ENCODE data around the gene SPHK1. TPM values are rescaled to one million over a fixed set of nuclear protein-coding genes. Genes with fewer than 3 reads are reported as not detected.

Gene SPHK1
- total RNA-seq, 2 donors from 2014 or later = 6.4 to 16.8 TPM

DNA sequence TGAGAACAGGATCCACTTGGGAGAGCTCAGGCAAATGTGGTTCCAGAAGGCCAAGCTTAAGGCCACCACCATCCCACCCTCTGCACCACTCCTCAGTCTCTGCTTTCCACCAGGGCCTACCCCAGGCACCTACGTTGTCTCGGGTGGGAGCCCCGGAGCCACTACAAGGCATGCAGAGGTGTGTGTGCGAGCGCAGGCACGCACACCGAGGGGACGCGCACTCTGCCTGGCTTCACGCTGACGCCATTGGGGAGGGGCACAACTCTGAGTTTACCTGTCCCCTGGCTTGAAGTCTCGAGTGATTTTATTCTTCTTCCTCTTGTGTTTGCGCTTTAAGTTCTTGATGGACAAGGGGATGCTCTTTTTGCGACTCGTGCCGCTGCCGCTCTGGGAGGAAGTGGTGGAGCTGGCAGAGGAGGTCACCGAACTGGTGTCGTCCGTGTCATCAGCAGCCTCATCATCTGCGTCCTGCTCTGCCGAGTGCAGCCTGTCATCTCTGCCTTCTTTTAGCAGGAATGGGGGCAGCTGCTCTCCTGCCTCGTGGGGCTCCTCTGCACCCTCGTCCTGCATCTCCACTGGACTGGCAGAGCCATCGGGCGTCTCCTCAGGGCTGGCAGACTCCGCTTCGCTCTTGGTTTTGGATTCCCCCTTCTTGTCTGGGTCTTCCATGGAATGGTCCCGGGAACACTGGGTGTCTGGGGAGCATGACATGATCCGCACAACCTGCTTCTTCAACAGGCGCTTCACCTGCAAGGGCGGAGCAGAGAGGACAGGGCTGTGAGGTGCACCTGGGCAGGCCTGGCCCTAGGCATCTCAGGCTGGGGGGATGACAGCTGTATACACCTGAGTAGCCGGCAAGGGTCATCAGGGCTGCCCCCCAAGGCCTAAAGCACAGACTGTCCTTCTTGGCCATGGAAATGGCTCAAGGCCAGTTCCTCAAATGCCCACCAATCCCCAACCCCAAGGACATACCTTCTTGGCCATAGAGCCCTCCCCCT, 15.1 kb downstream of the SPHK1 start:
- peaks cover 0 to 7% of the 10 kb centered on the region in 2 donors for H3K4me1 ChIP-seq
- no peak overlapping the region for H3K27ac ChIP-seq
- TF ChIP-seq, protein P1, sequence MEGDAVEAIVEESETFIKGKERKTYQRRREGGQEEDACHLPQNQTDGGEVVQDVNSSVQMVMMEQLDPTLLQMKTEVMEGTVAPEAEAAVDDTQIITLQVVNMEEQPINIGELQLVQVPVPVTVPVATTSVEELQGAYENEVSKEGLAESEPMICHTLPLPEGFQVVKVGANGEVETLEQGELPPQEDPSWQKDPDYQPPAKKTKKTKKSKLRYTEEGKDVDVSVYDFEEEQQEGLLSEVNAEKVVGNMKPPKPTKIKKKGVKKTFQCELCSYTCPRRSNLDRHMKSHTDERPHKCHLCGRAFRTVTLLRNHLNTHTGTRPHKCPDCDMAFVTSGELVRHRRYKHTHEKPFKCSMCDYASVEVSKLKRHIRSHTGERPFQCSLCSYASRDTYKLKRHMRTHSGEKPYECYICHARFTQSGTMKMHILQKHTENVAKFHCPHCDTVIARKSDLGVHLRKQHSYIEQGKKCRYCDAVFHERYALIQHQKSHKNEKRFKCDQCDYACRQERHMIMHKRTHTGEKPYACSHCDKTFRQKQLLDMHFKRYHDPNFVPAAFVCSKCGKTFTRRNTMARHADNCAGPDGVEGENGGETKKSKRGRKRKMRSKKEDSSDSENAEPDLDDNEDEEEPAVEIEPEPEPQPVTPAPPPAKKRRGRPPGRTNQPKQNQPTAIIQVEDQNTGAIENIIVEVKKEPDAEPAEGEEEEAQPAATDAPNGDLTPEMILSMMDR (IDR thresholded peaks at IDR 0.05) = no peak
- DNase-seq (ENCODE audit: low spot score) = no peak
- no peaks in the 10 kb centered on the region for H3K27me3 ChIP-seq
- peaks cover 79% of the 10 kb centered on the region for H3K36me3 ChIP-seq
- no peaks in the 10 kb centered on the region for H3K9me3 ChIP-seq
- no peak overlapping the region for H3K4me3 ChIP-seq

DNA sequence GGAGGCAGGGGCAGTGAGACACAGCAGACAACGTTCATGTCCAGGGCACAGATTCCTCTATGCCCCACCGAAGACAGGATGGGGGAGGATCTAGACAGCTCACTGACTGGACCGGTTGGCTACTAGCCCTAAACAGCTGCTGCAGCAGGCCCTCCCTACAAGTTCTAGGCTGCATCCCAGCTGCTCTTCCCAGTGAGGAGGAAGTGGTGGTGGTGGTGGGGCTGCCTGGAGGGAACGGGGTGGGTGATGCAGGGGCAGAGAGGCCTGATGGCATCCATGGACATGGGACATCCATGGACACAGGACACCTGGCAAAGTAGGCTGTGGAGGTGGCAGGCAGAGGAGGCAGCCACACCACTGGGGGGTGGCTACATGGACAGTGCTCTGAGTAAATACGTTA, 18.3 kb downstream of the SPHK1 start:
- Histone ChIP-seq H3K9me3 (no peaks in the 10 kb centered on the region), H3K27ac (peak overlapping the region in 1 of 2 donors; percentile 31), H3K4me3 (no peak overlapping the region), H3K36me3 (peaks cover 48% of the 10 kb centered on the region), H3K27me3 (no peaks in the 10 kb centered on the region), H3K4me1 (peaks cover 0 to 40% of the 10 kb centered on the region in 2 donors)
- no peak for DNase-seq (ENCODE audit: low spot score)
- TF ChIP-seq, protein P1 (IDR thresholded peaks at IDR 0.05) = no peak

DNA sequence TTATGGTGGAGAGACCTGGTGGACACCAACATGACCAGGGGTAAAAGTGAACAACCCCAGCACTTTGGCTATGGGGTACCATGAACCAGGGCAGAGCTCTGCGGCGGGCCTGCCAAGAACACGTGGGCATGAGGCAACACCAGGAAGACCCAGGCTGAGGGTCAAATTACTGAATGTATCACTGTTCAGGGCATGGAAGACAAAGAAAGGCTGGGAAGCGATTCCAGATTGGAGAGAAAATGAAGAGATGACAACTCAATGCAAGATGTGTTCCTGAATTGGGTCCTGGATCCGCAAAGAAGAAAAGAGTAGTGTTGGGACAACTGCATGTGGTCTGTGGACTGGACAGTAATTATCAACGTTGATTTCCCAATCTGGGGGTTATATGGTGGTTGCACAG, 19.8 kb downstream of the SPHK1 start:
- DNase-seq (ENCODE audit: low spot score) = no peak
- Histone ChIP-seq H3K4me1 (peaks cover 0 to 47% of the 10 kb centered on the region in 2 donors), H3K36me3 (peaks cover 34% of the 10 kb centered on the region), H3K27me3 (no peaks in the 10 kb centered on the region), H3K4me3 (no peak overlapping the region), H3K27ac (peak overlapping the region; percentile 85 to 86), H3K9me3 (no peaks in the 10 kb centered on the region)
- TF ChIP-seq, protein P1 (IDR thresholded peaks at IDR 0.05) = no peak

DNA sequence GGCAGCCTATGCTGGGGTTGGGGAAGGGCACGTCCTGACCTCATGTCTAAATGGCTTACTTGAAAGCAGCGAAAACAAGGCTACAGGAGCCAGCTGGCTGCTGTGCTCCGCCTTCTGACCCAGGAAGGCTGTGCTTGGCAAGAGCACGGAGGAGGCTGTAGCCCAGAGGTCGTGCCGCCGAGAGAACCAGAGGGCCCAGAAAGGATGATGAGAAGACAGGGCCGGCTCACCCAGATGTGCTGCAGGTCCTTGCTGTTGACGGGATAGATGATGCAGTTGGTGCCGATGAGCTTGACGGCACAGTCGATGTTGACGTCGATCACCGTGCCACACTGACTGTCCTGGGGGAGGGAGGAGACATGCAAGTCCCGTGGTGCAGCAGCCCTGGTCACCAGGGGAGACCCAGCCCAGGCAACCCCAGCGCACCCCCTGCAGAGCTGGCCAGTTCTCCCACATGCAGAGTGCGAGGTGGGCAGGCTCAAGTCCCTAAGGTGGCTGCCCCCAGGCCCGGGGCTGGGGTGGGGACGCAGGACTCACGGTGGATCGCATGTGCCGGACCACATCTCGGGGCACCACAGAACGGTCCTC, 20.7 kb downstream of the SPHK1 start:
- H3K4me1 ChIP-seq = peaks cover 0 to 52% of the 10 kb centered on the region in 2 donors
- H3K27ac ChIP-seq = peak overlapping the region; percentile 85 to 86
- H3K36me3 ChIP-seq = peaks cover 26% of the 10 kb centered on the region
- TF ChIP-seq, protein P1 (IDR thresholded peaks at IDR 0.05) = no peak
- H3K4me3 ChIP-seq = no peak overlapping the region
- no peaks in the 10 kb centered on the region for H3K27me3 ChIP-seq
- H3K9me3 ChIP-seq = no peaks in the 10 kb centered on the region
- DNase-seq (ENCODE audit: low spot score) = peak; percentile 70

DNA sequence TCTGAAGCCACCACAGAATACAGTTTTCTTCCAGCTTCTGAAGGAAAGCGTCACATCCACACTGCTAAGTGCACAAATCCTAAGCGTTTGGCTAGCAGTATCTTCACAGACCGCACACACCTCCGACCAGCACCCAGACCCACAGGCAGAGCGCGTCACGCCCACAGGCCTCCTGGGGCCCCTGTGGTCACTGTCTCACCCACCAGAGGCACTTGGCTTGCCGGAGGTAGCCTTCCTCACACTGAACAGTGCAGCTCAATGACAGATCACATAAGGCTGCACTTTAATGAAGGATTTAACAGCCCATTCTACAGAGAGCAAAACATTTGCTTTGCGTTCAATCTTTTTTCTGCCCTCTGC, 21.2 kb downstream of the SPHK1 start:
- H3K27ac ChIP-seq = peak overlapping the region; percentile 85 to 86
- no peaks in the 10 kb centered on the region for H3K9me3 ChIP-seq
- H3K4me1 ChIP-seq = peaks cover 0 to 53% of the 10 kb centered on the region in 2 donors
- H3K27me3 ChIP-seq = no peaks in the 10 kb centered on the region
- TF ChIP-seq, protein P1 (IDR thresholded peaks at IDR 0.05) = no peak
- H3K36me3 ChIP-seq = peaks cover 21% of the 10 kb centered on the region
- H3K4me3 ChIP-seq = no peak overlapping the region
- no peak for DNase-seq (ENCODE audit: low spot score)

Measured in right atrium auricular region (tissue), 2 donors.